Immature natural killer cell (primary cell): ENCODE results near the gene ZNF83. TPM values are rescaled to one million over a fixed set of nuclear protein-coding genes. Genes with fewer than 3 reads are reported as not detected.
"Not testable (repeated sequence)": the region's sequence is repeated elsewhere in the genome, so short reads cannot be mapped to it uniquely, and the experiment has no call there.

Experiments
- DNase-seq, 3 donors: peaks; one replicate each; pipeline ENCODE4 v3.0.0; 2022; ENCODE audit warnings: mixed read lengths in 1 of 3
- H3K27ac Mint-ChIP-seq, 6 donors: one replicate each; pipeline ENCODE4 v1.8.0; 2020; ENCODE audit warnings: mixed read lengths in 6 of 6, mild to moderate bottlenecking in 5 of 6, inconsistent platforms in 4 of 6, moderate library complexity in 3 of 6
- H3K27me3 Mint-ChIP-seq, 3 donors: one replicate each; pipeline ENCODE4 v1.8.0; 2020 to 2021; ENCODE audit warnings: low read depth in 3 of 3, mild to moderate bottlenecking in 3 of 3, mixed read lengths in 3 of 3, moderate library complexity in 3 of 3, inconsistent platforms in 1 of 3
- H3K36me3 Mint-ChIP-seq, 3 donors: one replicate each; pipeline ENCODE4 v1.8.0; 2020; ENCODE audit warnings: mixed read lengths in 3 of 3, inconsistent platforms in 2 of 3, mild to moderate bottlenecking in 2 of 3
- H3K4me1 Mint-ChIP-seq, 2 donors: one replicate each; pipeline ENCODE4 v1.8.0; 2020; ENCODE audit warnings: inconsistent platforms in 2 of 2, mild to moderate bottlenecking in 2 of 2, mixed read lengths in 2 of 2, moderate library complexity in 1 of 2
- H3K4me3 Mint-ChIP-seq, 5 donors: one replicate each; pipeline ENCODE4 v1.8.0; 2020; ENCODE audit warnings: mild to moderate bottlenecking in 5 of 5, mixed read lengths in 5 of 5, inconsistent platforms in 3 of 5, moderate library complexity in 3 of 5
- H3K9me3 Mint-ChIP-seq, 6 donors: one replicate each; pipeline ENCODE4 v1.8.0; 2020; ENCODE audit warnings: mild to moderate bottlenecking in 6 of 6, mixed read lengths in 6 of 6, inconsistent platforms in 4 of 6, moderate library complexity in 3 of 6
- polyA plus RNA-seq, 3 donors: library from polyadenylated mRNA; unstranded; fragments of 300-500 nt; fragmentation: Illumina TruSeq; gene quantifications; one replicate each; pipeline ENCODE4 v1.2.3, GENCODE V29; 2021

Gene ZNF83
- polyA plus RNA-seq, 3 donors from 2014 or later, result 5.2 to 19.1 (median 8.3) TPM

GRCh38 chr19:52585604-52586003 is 52.6 kb downstream of the ZNF83 start:
- Mint-ChIP-seq H3K27ac (no peak overlapping the region), H3K27me3 (peaks cover 0 to 5% (median 1%) of the 10 kb centered on the region in 3 donors), H3K36me3 (peaks cover 34 to 70% (median 52%) of the 10 kb centered on the region in 3 donors), H3K4me1 (no peaks in the 10 kb centered on the region), H3K9me3 (peaks cover 16 to 51% (median 43%) of the 10 kb centered on the region in 6 donors), H3K4me3 (no peak overlapping the region)
- DNase-seq, result no peak

- Mint-ChIP-seq H3K4me3 (no peak overlapping the region), H3K27ac (no peak overlapping the region), H3K9me3 (peaks cover 16 to 55% (median 46%) of the 10 kb centered on the region in 6 donors), H3K27me3 (peaks cover 0 to 4% (median 1%) of the 10 kb centered on the region in 3 donors), H3K4me1 (no peaks in the 10 kb centered on the region), H3K36me3 (peaks cover 38 to 70% (median 51%) of the 10 kb centered on the region in 3 donors)
- no peak for DNase-seq
Measured at GRCh38 chr19:52584736-52585440, 53.3 kb downstream of the ZNF83 start.

GRCh38 chr19:52570000-52570861 is 67.9 kb downstream of the ZNF83 start, which contains the start of gene ZNF701:
TSS of gene ZNF701 (plus strand) at chr19:52570287. CDS start at chr19:52574148, 3,861 bp downstream.
- Mint-ChIP-seq H3K9me3 (peaks cover 7 to 18% (median 12%) of the 10 kb centered on the region in 6 donors), H3K4me1 (peaks cover 36 to 54% of the 10 kb centered on the region in 2 donors), H3K27me3 (peaks cover 0 to 10% (median 5%) of the 10 kb centered on the region in 3 donors), H3K36me3 (peaks cover 33 to 40% (median 40%) of the 10 kb centered on the region in 3 donors), H3K27ac (peak within 1 kb of the TSS; percentile 89 to 97 (median 94)), H3K4me3 (peak within 1 kb of the TSS; percentile 89 to 96 (median 95))
- DNase-seq, result peak; percentile 96

GRCh38 chr19:52569638-52569999 is 68.5 kb downstream of the ZNF83 start:
- not testable (repeated sequence) for H3K27me3 Mint-ChIP-seq, DNase-seq
- H3K27ac Mint-ChIP-seq, result peak overlapping the region; percentile 89 to 97 (median 94)
- peaks cover 36 to 53% of the 10 kb centered on the region in 2 donors for H3K4me1 Mint-ChIP-seq
- H3K9me3 Mint-ChIP-seq, result peaks cover 8 to 21% (median 15%) of the 10 kb centered on the region in 6 donors
- peak overlapping the region; percentile 89 to 96 (median 95) for H3K4me3 Mint-ChIP-seq
- H3K36me3 Mint-ChIP-seq, result peaks cover 33 to 36% (median 35%) of the 10 kb centered on the region in 3 donors

GRCh38 chr19:52567921-52568320 is 70.2 kb downstream of the ZNF83 start:
- H3K27ac Mint-ChIP-seq, result no peak overlapping the region

GRCh38 chr19:52566588-52566987 is 71.6 kb downstream of the ZNF83 start:
- peaks cover 0 to 8% (median 5%) of the 10 kb centered on the region in 3 donors for H3K27me3 Mint-ChIP-seq
- H3K36me3 Mint-ChIP-seq, result peaks cover 31 to 41% (median 36%) of the 10 kb centered on the region in 3 donors
- H3K4me1 Mint-ChIP-seq, result peaks cover 20 to 26% of the 10 kb centered on the region in 2 donors
- H3K9me3 Mint-ChIP-seq, result peaks cover 25 to 51% (median 43%) of the 10 kb centered on the region in 6 donors
- no peak overlapping the region for H3K27ac Mint-ChIP-seq
- DNase-seq, result no peak
- H3K4me3 Mint-ChIP-seq, result no peak overlapping the region

More at GRCh38 chr19:52567921-52568320, 70.2 kb downstream of the ZNF83 start:
- H3K4me3 Mint-ChIP-seq, result no peak overlapping the region
- H3K4me1 Mint-ChIP-seq, result peaks cover 32 to 39% of the 10 kb centered on the region in 2 donors
- H3K9me3 Mint-ChIP-seq, result peaks cover 14 to 38% (median 30%) of the 10 kb centered on the region in 6 donors
- H3K27me3 Mint-ChIP-seq, result peaks cover 0 to 9% (median 5%) of the 10 kb centered on the region in 3 donors
- DNase-seq, result no peak
- peaks cover 29 to 36% (median 36%) of the 10 kb centered on the region in 3 donors for H3K36me3 Mint-ChIP-seq

GRCh38 chr19:52566121-52566520 is 72.0 kb downstream of the ZNF83 start:
- H3K4me3 Mint-ChIP-seq, result no peak overlapping the region

More at GRCh38 chr19:52566121-52566520, 72.0 kb downstream of the ZNF83 start:
- peaks cover 15 to 22% of the 10 kb centered on the region in 2 donors for H3K4me1 Mint-ChIP-seq
- peaks cover 29 to 56% (median 48%) of the 10 kb centered on the region in 6 donors for H3K9me3 Mint-ChIP-seq
- peaks cover 0 to 8% (median 5%) of the 10 kb centered on the region in 3 donors for H3K27me3 Mint-ChIP-seq
- DNase-seq, result no peak
- peaks cover 30 to 40% (median 39%) of the 10 kb centered on the region in 3 donors for H3K36me3 Mint-ChIP-seq
- H3K27ac Mint-ChIP-seq, result no peak overlapping the region

Other genes with a start within 250 kb of the ZNF83 start
- gene ZNF528, start 240.5 kb downstream of the ZNF83 start, polyA plus RNA-seq, result 10 to 100 TPM in 2 of 3 donors, 1 to 10 TPM in 1; 9.9 to 15.2 (median 12.0) TPM
- gene ZNF534, start 209.2 kb downstream of the ZNF83 start, polyA plus RNA-seq, result not detected
- 1 to 10 TPM; 2.0 to 8.3 (median 4.1) TPM for gene ZNF578, start 184.8 kb downstream of the ZNF83 start, polyA plus RNA-seq
- 10 to 100 TPM in 2 of 3 donors, not detected in 1; 12.4 to 16.6 TPM for gene ZNF808, start 110.7 kb downstream of the ZNF83 start, polyA plus RNA-seq
- 10 to 100 TPM in 2 of 3 donors, 1 to 10 TPM in 1; 2.7 to 25.1 (median 13.3) TPM for gene ZNF701, start 68.1 kb downstream of the ZNF83 start, polyA plus RNA-seq
- 10 to 100 TPM; 18.4 to 75.2 (median 27.4) TPM for gene ZNF611, start 96.7 kb upstream of the ZNF83 start, polyA plus RNA-seq
- gene ZNF600, start 148.4 kb upstream of the ZNF83 start, polyA plus RNA-seq, result 100 to 1,000 TPM in 1 of 3 donors, 10 to 100 TPM in 2; 28.2 to 114 (median 42.4) TPM
- gene ZNF28, start 183.3 kb upstream of the ZNF83 start, polyA plus RNA-seq, result 10 to 100 TPM; 25.8 to 59.5 (median 59.4) TPM
- gene ZNF468, start 219.3 kb upstream of the ZNF83 start, polyA plus RNA-seq, result 10 to 100 TPM; 22.5 to 40.5 (median 35.5) TPM